ENCODE data around the gene QRICH2. TPM values are rescaled to one million over a fixed set of nuclear protein-coding genes. Genes with fewer than 3 reads are reported as not detected.

Gene QRICH2
- total RNA-seq, 1 donor from 2014 or later, result 2.1 TPM

GRCh38 chr17:76304226-76305134, 3.6 kb downstream of the QRICH2 start:
- H3K27ac ChIP-seq (ENCODE audit: low read depth, low read length), result no peak overlapping the region
- H3K36me3 ChIP-seq (ENCODE audit: control insufficient read depth in 3 of 3, insufficient read depth in 3 of 3, low read length in 3 of 3), result peaks cover 0 to 7% (median 0%) of the 10 kb centered on the region in 3 donors
- H3K9me3 ChIP-seq (ENCODE audit: control insufficient read depth in 3 of 3, low read length in 3 of 3), result no peaks in the 10 kb centered on the region
- H3K27me3 ChIP-seq (ENCODE audit: control insufficient read depth in 3 of 3, insufficient read depth in 3 of 3, low read length in 3 of 3), result no peaks in the 10 kb centered on the region
- H3K9ac ChIP-seq (ENCODE audit: low read depth in 1 of 3, low read length in 3 of 3), result no peak overlapping the region
- H3K4me1 ChIP-seq (ENCODE audit: control insufficient read depth in 3 of 3, insufficient read depth in 3 of 3, low read length in 3 of 3), result no peaks in the 10 kb centered on the region
- H3K4me3 ChIP-seq (ENCODE audit: low read length in 3 of 3), result no peak overlapping the region

- Histone ChIP-seq H3K36me3 (ENCODE audit: control insufficient read depth in 3 of 3, insufficient read depth in 3 of 3, low read length in 3 of 3) (peaks cover 8 to 10% (median 8%) of the 10 kb centered on the region in 3 donors), H3K27ac (ENCODE audit: low read depth, low read length) (no peak overlapping the region), H3K4me3 (ENCODE audit: low read length in 3 of 3) (no peak overlapping the region), H3K4me1 (ENCODE audit: control insufficient read depth in 3 of 3, insufficient read depth in 3 of 3, low read length in 3 of 3) (no peaks in the 10 kb centered on the region), H3K9ac (ENCODE audit: low read depth in 1 of 3, low read length in 3 of 3) (no peak overlapping the region), H3K9me3 (ENCODE audit: control insufficient read depth in 3 of 3, low read length in 3 of 3) (no peaks in the 10 kb centered on the region), H3K27me3 (ENCODE audit: control insufficient read depth in 3 of 3, insufficient read depth in 3 of 3, low read length in 3 of 3) (no peaks in the 10 kb centered on the region)
These were observed 10.6 kb downstream of the QRICH2 start for GRCh38 chr17:76297436-76297835.

GRCh38 chr17:76296889-76297288, 11.2 kb downstream of the QRICH2 start:
- no peaks in the 10 kb centered on the region for H3K27me3 ChIP-seq (ENCODE audit: control insufficient read depth in 3 of 3, insufficient read depth in 3 of 3, low read length in 3 of 3)
- no peaks in the 10 kb centered on the region for H3K4me1 ChIP-seq (ENCODE audit: control insufficient read depth in 3 of 3, insufficient read depth in 3 of 3, low read length in 3 of 3)
- peaks cover 8 to 12% (median 11%) of the 10 kb centered on the region in 3 donors for H3K36me3 ChIP-seq (ENCODE audit: control insufficient read depth in 3 of 3, insufficient read depth in 3 of 3, low read length in 3 of 3)
- H3K27ac ChIP-seq (ENCODE audit: low read depth, low read length), result no peak overlapping the region
- no peaks in the 10 kb centered on the region for H3K9me3 ChIP-seq (ENCODE audit: control insufficient read depth in 3 of 3, low read length in 3 of 3)
- no peak overlapping the region for H3K4me3 ChIP-seq (ENCODE audit: low read length in 3 of 3)
- no peak overlapping the region for H3K9ac ChIP-seq (ENCODE audit: low read depth in 1 of 3, low read length in 3 of 3)

- H3K27me3 ChIP-seq (ENCODE audit: control insufficient read depth in 3 of 3, insufficient read depth in 3 of 3, low read length in 3 of 3), result no peaks in the 10 kb centered on the region
- no peaks in the 10 kb centered on the region for H3K4me1 ChIP-seq (ENCODE audit: control insufficient read depth in 3 of 3, insufficient read depth in 3 of 3, low read length in 3 of 3)
- no peak overlapping the region for H3K9ac ChIP-seq (ENCODE audit: low read depth in 1 of 3, low read length in 3 of 3)
- H3K4me3 ChIP-seq (ENCODE audit: low read length in 3 of 3), result no peak overlapping the region
- H3K27ac ChIP-seq (ENCODE audit: low read depth, low read length), result no peak overlapping the region
- no peaks in the 10 kb centered on the region for H3K9me3 ChIP-seq (ENCODE audit: control insufficient read depth in 3 of 3, low read length in 3 of 3)
- peaks cover 8 to 18% (median 16%) of the 10 kb centered on the region in 3 donors for H3K36me3 ChIP-seq (ENCODE audit: control insufficient read depth in 3 of 3, insufficient read depth in 3 of 3, low read length in 3 of 3)
These were observed 11.9 kb downstream of the QRICH2 start for GRCh38 chr17:76296186-76296585.

- no peak overlapping the region for H3K27ac ChIP-seq (ENCODE audit: low read depth, low read length)
- no peak overlapping the region for H3K4me3 ChIP-seq (ENCODE audit: low read length in 3 of 3)
- no peaks in the 10 kb centered on the region for H3K4me1 ChIP-seq (ENCODE audit: control insufficient read depth in 3 of 3, insufficient read depth in 3 of 3, low read length in 3 of 3)
These were observed 15.0 kb downstream of the QRICH2 start for GRCh38 chr17:76293106-76293505.

GRCh38 chr17:76292567-76292966, 15.5 kb downstream of the QRICH2 start:
- Histone ChIP-seq H3K27ac (ENCODE audit: low read depth, low read length) (no peak overlapping the region), H3K9ac (ENCODE audit: low read depth in 1 of 3, low read length in 3 of 3) (no peak overlapping the region), H3K36me3 (ENCODE audit: control insufficient read depth in 3 of 3, insufficient read depth in 3 of 3, low read length in 3 of 3) (peaks cover 12 to 24% (median 19%) of the 10 kb centered on the region in 3 donors), H3K4me3 (ENCODE audit: low read length in 3 of 3) (no peak overlapping the region), H3K27me3 (ENCODE audit: control insufficient read depth in 3 of 3, insufficient read depth in 3 of 3, low read length in 3 of 3) (no peaks in the 10 kb centered on the region), H3K9me3 (ENCODE audit: control insufficient read depth in 3 of 3, low read length in 3 of 3) (no peaks in the 10 kb centered on the region), H3K4me1 (ENCODE audit: control insufficient read depth in 3 of 3, insufficient read depth in 3 of 3, low read length in 3 of 3) (no peaks in the 10 kb centered on the region)

More at GRCh38 chr17:76293106-76293505, 15.0 kb downstream of the QRICH2 start:
- H3K27me3 ChIP-seq (ENCODE audit: control insufficient read depth in 3 of 3, insufficient read depth in 3 of 3, low read length in 3 of 3), result no peaks in the 10 kb centered on the region
- no peaks in the 10 kb centered on the region for H3K9me3 ChIP-seq (ENCODE audit: control insufficient read depth in 3 of 3, low read length in 3 of 3)
- H3K36me3 ChIP-seq (ENCODE audit: control insufficient read depth in 3 of 3, insufficient read depth in 3 of 3, low read length in 3 of 3), result peaks cover 12 to 24% (median 19%) of the 10 kb centered on the region in 3 donors
- no peak overlapping the region for H3K9ac ChIP-seq (ENCODE audit: low read depth in 1 of 3, low read length in 3 of 3)

- Histone ChIP-seq H3K4me3 (ENCODE audit: low read length in 3 of 3) (no peak overlapping the region), H3K27me3 (ENCODE audit: control insufficient read depth in 3 of 3, insufficient read depth in 3 of 3, low read length in 3 of 3) (no peaks in the 10 kb centered on the region), H3K27ac (ENCODE audit: low read depth, low read length) (no peak overlapping the region), H3K9ac (ENCODE audit: low read depth in 1 of 3, low read length in 3 of 3) (peak overlapping the region in 1 of 3 donors; percentile 45), H3K9me3 (ENCODE audit: control insufficient read depth in 3 of 3, low read length in 3 of 3) (no peaks in the 10 kb centered on the region), H3K36me3 (ENCODE audit: control insufficient read depth in 3 of 3, insufficient read depth in 3 of 3, low read length in 3 of 3) (peaks cover 0 to 3% (median 2%) of the 10 kb centered on the region in 3 donors), H3K4me1 (ENCODE audit: control insufficient read depth in 3 of 3, insufficient read depth in 3 of 3, low read length in 3 of 3) (peaks cover 23 to 25% (median 23%) of the 10 kb centered on the region in 3 donors)
These were observed 26.3 kb downstream of the QRICH2 start for GRCh38 chr17:76281573-76282371.

GRCh38 chr17:76280650-76281049, 27.4 kb downstream of the QRICH2 start:
- no peak overlapping the region for H3K27ac ChIP-seq (ENCODE audit: low read depth, low read length)
- no peaks in the 10 kb centered on the region for H3K27me3 ChIP-seq (ENCODE audit: control insufficient read depth in 3 of 3, insufficient read depth in 3 of 3, low read length in 3 of 3)
- no peak overlapping the region for H3K9ac ChIP-seq (ENCODE audit: low read depth in 1 of 3, low read length in 3 of 3)
- no peak overlapping the region for H3K4me3 ChIP-seq (ENCODE audit: low read length in 3 of 3)
- H3K4me1 ChIP-seq (ENCODE audit: control insufficient read depth in 3 of 3, insufficient read depth in 3 of 3, low read length in 3 of 3), result peaks cover 23 to 25% (median 23%) of the 10 kb centered on the region in 3 donors
- H3K36me3 ChIP-seq (ENCODE audit: control insufficient read depth in 3 of 3, insufficient read depth in 3 of 3, low read length in 3 of 3), result peaks cover 0 to 3% (median 2%) of the 10 kb centered on the region in 3 donors
- H3K9me3 ChIP-seq (ENCODE audit: control insufficient read depth in 3 of 3, low read length in 3 of 3), result no peaks in the 10 kb centered on the region

GRCh38 chr17:76279742-76280287, 28.3 kb downstream of the QRICH2 start:
- H3K36me3 ChIP-seq (ENCODE audit: control insufficient read depth in 3 of 3, insufficient read depth in 3 of 3, low read length in 3 of 3), result peaks cover 0 to 3% (median 2%) of the 10 kb centered on the region in 3 donors
- H3K9ac ChIP-seq (ENCODE audit: low read depth in 1 of 3, low read length in 3 of 3), result peak overlapping the region in 1 of 3 donors; percentile 64
- no peaks in the 10 kb centered on the region for H3K9me3 ChIP-seq (ENCODE audit: control insufficient read depth in 3 of 3, low read length in 3 of 3)
- H3K4me3 ChIP-seq (ENCODE audit: low read length in 3 of 3), result no peak overlapping the region
- peaks cover 23 to 32% (median 27%) of the 10 kb centered on the region in 3 donors for H3K4me1 ChIP-seq (ENCODE audit: control insufficient read depth in 3 of 3, insufficient read depth in 3 of 3, low read length in 3 of 3)
- no peak overlapping the region for H3K27ac ChIP-seq (ENCODE audit: low read depth, low read length)
- H3K27me3 ChIP-seq (ENCODE audit: control insufficient read depth in 3 of 3, insufficient read depth in 3 of 3, low read length in 3 of 3), result no peaks in the 10 kb centered on the region
